CD4-positive, alpha-beta T cell treated with Interleukin-12 subunit alpha and Interleukin-12 subunit beta, for 1 hour (primary cell): Measurements from ENCODE around the gene NPHP1.
"Not testable (repeated sequence)": the region's sequence is repeated elsewhere in the genome, so short reads cannot be mapped to it uniquely, and the experiment has no call there.

Source experiments
- DNase-seq: peaks from one replicate; pipeline ENCODE4 v3.0.0-alpha.2; 2020

NPHP1 gene

GRCh38 chr2:110101901-110102803 is 102.7 kb downstream of the NPHP1 start:
- no peak for DNase-seq

- DNase-seq, result no peak
Measured at GRCh38 chr2:110101280-110101844, 103.5 kb downstream of the NPHP1 start.

GRCh38 chr2:110100880-110101279 is 103.9 kb downstream of the NPHP1 start:
- DNase-seq, result not testable (repeated sequence)

- DNase-seq, result no peak
Measured at GRCh38 chr2:110100480-110100879, 104.3 kb downstream of the NPHP1 start.

- no peak for DNase-seq
Measured at GRCh38 chr2:110099471-110100225, 105.2 kb downstream of the NPHP1 start.

- DNase-seq, result no peak
Measured at GRCh38 chr2:110099038-110099425, 105.8 kb downstream of the NPHP1 start.

GRCh38 chr2:110097506-110098220 is 107.2 kb downstream of the NPHP1 start:
- no peak for DNase-seq

- DNase-seq, result no peak
Measured at GRCh38 chr2:110095994-110096633, 108.7 kb downstream of the NPHP1 start.

GRCh38 chr2:110094884-110095534 is 109.8 kb downstream of the NPHP1 start:
- not testable (repeated sequence) for DNase-seq

- not testable (repeated sequence) for DNase-seq
Measured at GRCh38 chr2:110093924-110094323, 110.9 kb downstream of the NPHP1 start.

- DNase-seq, result not testable (repeated sequence)
Measured at GRCh38 chr2:110090164-110090563, 114.6 kb downstream of the NPHP1 start.

GRCh38 chr2:110083757-110084156 is 121.1 kb downstream of the NPHP1 start:
- not testable (repeated sequence) for DNase-seq

GRCh38 chr2:110083162-110083561 is 121.7 kb downstream of the NPHP1 start:
- DNase-seq, result not testable (repeated sequence)

GRCh38 chr2:110078104-110078503 is 126.7 kb downstream of the NPHP1 start:
- DNase-seq, result not testable (repeated sequence)

- not testable (repeated sequence) for DNase-seq
Measured at GRCh38 chr2:110075896-110076295, 128.9 kb downstream of the NPHP1 start.
